Esophagus muscularis mucosa (tissue), 4 donors: Measurements from ENCODE around the gene LLGL1. TPM values are rescaled to one million over a fixed set of nuclear protein-coding genes. Genes with fewer than 3 reads are reported as not detected.
"Not testable (repeated sequence)": the region's sequence is repeated elsewhere in the genome, so short reads cannot be mapped to it uniquely, and the experiment has no call there.

Source experiments
- DNase-seq: peaks from one replicate; pipeline ENCODE4 v3.0.0-alpha.2; 2017; ENCODE audit errors: extremely low spot score
- H3K27ac ChIP-seq, 4 donors: fragments of 200-600 bp; sonication (generic); replicated peaks in 1 of 4; 1 replicate in 3 of 4; 2 replicates in 1 of 4; pipeline ENCODE4 v1.5.1; 2016 to 2019; ENCODE audit warnings: mild to moderate bottlenecking in 1 of 4
- H3K27me3 ChIP-seq, 4 donors: fragments of 200-600 bp; sonication (generic); one replicate each; pipeline versions ENCODE4 v1.5.1 to v1.6.0; 2016 to 2019
- H3K36me3 ChIP-seq, 4 donors: fragments of 200-600 bp; sonication (generic); one replicate each; pipeline ENCODE4 v1.5.1; 2016 to 2019
- H3K4me1 ChIP-seq, 4 donors: fragments of 200-600 bp; sonication (generic); one replicate each; pipeline ENCODE4 v1.5.1; 2016 to 2019
- H3K4me3 ChIP-seq, 4 donors: fragments of 200-600 bp; sonication (generic); 1 replicate in 2 of 4; 2 replicates in 2 of 4; pipeline ENCODE4 v1.5.1; 2016 to 2019; ENCODE audit warnings: mild to moderate bottlenecking in 4 of 4, moderate library complexity in 1 of 4
- H3K9me3 ChIP-seq, 4 donors: fragments of 200-600 bp; sonication (generic); 1 replicate in 3 of 4; 2 replicates in 1 of 4; pipeline ENCODE4 v1.5.1; 2016 to 2019
- CTCF ChIP-seq, 3 experiments: fragments of 200-600 bp in 2 of 3; fragments of 450-650 bp in 1 of 3; sonication (generic) in 2 of 3; IDR thresholded peaks; one replicate each; pipeline ENCODE4 v1.5.1; 2017 to 2019; ENCODE audit warnings: antibody characterized with exemption in 3 of 3, mild to moderate bottlenecking in 2 of 3, moderate library complexity in 1 of 3
- EP300 ChIP-seq: sonication (generic); formaldehyde crosslinking; IDR thresholded peaks from one replicate; pipeline ENCODE4 v1.6.1; 2017; ENCODE audit warnings: antibody characterized with exemption
- POLR2A ChIP-seq: fragments of 450-650 bp; IDR thresholded peaks from one replicate; pipeline ENCODE4 v1.6.1; 2017; ENCODE audit warnings: antibody characterized with exemption, moderate library complexity, mild to moderate bottlenecking, low read depth
- POLR2AphosphoS5 ChIP-seq, 2 donors: sonication (generic); formaldehyde crosslinking; IDR thresholded peaks; one replicate each; pipeline ENCODE4 v1.6.1; 2017; ENCODE audit warnings: antibody characterized with exemption in 2 of 2
- WGBS: methylation state at CpG from one replicate; pipeline ENCODE4 v1.1.5; 2018; 5-methylcytosine and 5-hydroxymethylcytosine counted together
- intact Hi-C: fragments of 100-400 bp; cut with DNase I; formaldehyde crosslinking; loops from one replicate; pipeline ENCODE4 v1.15.1; 2023
- total RNA-seq, 4 donors: library from RNA; depleted of rRNA; stranded (reverse); fragments of >200 nt; gene quantifications; one replicate each; pipeline versions ENCODE4 v1.1.0 to v1.2.1, GENCODE V29; 2016

Gene LLGL1
- total RNA-seq, 4 donors from 2014 or later, result 17.6 to 35.1 (median 26.2) TPM

DNA sequence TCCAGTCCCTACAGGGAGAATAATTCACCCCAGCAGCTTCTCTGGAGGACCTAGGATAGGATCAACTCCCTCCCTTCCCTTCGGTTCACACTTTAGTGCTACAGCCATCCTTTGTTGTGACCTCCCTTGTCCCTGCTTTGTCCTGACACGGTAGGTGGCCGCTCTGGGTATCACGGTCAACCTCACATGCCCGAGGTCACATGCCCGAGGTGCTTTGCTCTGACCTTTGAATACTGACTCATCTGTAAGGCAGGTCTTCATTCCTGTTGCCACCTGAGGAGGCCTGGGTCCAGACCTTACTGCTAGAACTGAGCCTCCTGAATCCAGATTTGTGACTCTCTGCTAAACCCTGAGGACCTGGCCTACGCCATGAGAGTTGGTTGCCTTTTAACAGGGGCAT, 22.1 kb upstream of the LLGL1 start:
- Histone ChIP-seq H3K27ac (no peak overlapping the region), H3K4me1 (peaks cover 27 to 72% (median 53%) of the 10 kb centered on the region in 4 donors), H3K27me3 (no peaks in the 10 kb centered on the region), H3K9me3 (no peaks in the 10 kb centered on the region), H3K4me3 (no peak overlapping the region), H3K36me3 (peaks cover 16 to 92% (median 65%) of the 10 kb centered on the region in 4 donors)
- intact Hi-C loops, result no loop called here
- WGBS, result 88% methylated on average over 6 of the region's 7 CpGs
- DNase-seq, result no peak
- TF ChIP-seq CTCF (IDR thresholded peaks at IDR 0.05), result no peak
- TF ChIP-seq POLR2A, result no peak
- TF ChIP-seq EP300, result no peak
- TF ChIP-seq POLR2AphosphoS5 (IDR thresholded peaks at IDR 0.05), result no peak

DNA sequence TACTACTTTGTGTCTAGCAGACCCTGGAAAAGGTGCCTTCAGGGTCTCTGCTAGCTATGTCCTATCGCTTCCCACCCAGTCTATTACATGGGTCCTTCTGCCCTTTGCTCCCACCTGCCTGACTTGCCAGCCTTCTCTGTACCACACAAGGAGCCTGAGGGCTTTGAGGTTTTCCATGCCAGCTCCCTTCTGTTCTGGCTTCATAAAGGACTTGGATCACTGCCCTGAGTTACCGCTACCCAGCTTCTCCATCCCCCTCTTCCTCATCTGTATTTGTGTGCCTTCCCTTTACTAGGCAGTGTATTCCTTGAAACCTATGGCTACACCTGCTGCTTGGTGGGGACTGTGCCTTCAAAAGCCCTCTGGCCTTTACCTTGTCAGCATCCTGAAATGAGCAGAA, 19.6 kb upstream of the LLGL1 start:
- H3K4me3 ChIP-seq, result no peak overlapping the region
- H3K27ac ChIP-seq, result no peak overlapping the region
- H3K4me1 ChIP-seq, result peaks cover 2 to 48% (median 29%) of the 10 kb centered on the region in 4 donors
- no peak for DNase-seq
- intact Hi-C loops, result no loop called here
- no peaks in the 10 kb centered on the region for H3K9me3 ChIP-seq
- WGBS, result 90% methylated on average over 2 of the region's 2 CpGs
- H3K27me3 ChIP-seq, result no peaks in the 10 kb centered on the region
- H3K36me3 ChIP-seq, result peaks cover 41 to 93% (median 74%) of the 10 kb centered on the region in 4 donors
- TF ChIP-seq POLR2AphosphoS5 (IDR thresholded peaks at IDR 0.05), result no peak
- no peak for TF ChIP-seq EP300
- TF ChIP-seq CTCF (IDR thresholded peaks at IDR 0.05), result no peak
- TF ChIP-seq POLR2A, result no peak

GRCh38 chr17:18206962-18207361, 18.5 kb upstream of the LLGL1 start:
- TF ChIP-seq CTCF (IDR thresholded peaks at IDR 0.05) (no peak), EP300 (no peak), POLR2AphosphoS5 (IDR thresholded peaks at IDR 0.05) (no peak), POLR2A (no peak)
- peaks cover 41 to 95% (median 77%) of the 10 kb centered on the region in 4 donors for H3K36me3 ChIP-seq
- peaks cover 0 to 37% (median 23%) of the 10 kb centered on the region in 4 donors for H3K4me1 ChIP-seq
- intact Hi-C loops, result no loop called here
- no peaks in the 10 kb centered on the region for H3K9me3 ChIP-seq
- H3K27me3 ChIP-seq, result no peaks in the 10 kb centered on the region
- H3K4me3 ChIP-seq, result no peak overlapping the region
- DNase-seq, result no peak
- no peak overlapping the region for H3K27ac ChIP-seq

DNA sequence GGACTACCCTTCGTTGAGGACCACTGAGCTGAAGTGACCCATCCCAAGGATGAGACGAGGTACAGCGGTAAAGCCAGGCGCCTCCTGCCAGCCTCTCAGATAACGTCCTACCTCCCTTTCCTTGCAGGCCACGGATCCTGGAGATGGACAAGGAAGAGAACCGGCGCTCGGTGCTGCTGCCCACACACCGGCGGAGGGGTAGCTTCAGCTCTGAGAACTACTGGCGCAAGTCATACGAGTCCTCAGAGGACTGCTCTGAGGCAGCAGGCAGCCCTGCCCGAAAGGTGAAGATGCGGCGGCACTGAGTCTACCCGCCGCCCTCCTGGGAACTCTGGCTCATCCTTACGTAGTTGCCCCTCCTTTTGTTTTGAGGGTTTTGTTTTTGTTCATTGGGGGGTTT, 17.3 kb upstream of the LLGL1 start:
- TF ChIP-seq POLR2AphosphoS5 (IDR thresholded peaks at IDR 0.05) (no peak), POLR2A (no peak), EP300 (no peak), CTCF (IDR thresholded peaks at IDR 0.05) (no peak)
- H3K4me1 ChIP-seq, result peaks cover 0 to 26% (median 16%) of the 10 kb centered on the region in 4 donors
- intact Hi-C loops, result no loop called here
- H3K36me3 ChIP-seq, result peaks cover 41 to 91% (median 73%) of the 10 kb centered on the region in 4 donors
- no peak for DNase-seq
- no peak overlapping the region for H3K27ac ChIP-seq
- H3K4me3 ChIP-seq, result no peak overlapping the region
- H3K9me3 ChIP-seq, result no peaks in the 10 kb centered on the region
- 83% methylated on average over 19 of the region's 19 CpGs for WGBS
- H3K27me3 ChIP-seq, result no peaks in the 10 kb centered on the region

DNA sequence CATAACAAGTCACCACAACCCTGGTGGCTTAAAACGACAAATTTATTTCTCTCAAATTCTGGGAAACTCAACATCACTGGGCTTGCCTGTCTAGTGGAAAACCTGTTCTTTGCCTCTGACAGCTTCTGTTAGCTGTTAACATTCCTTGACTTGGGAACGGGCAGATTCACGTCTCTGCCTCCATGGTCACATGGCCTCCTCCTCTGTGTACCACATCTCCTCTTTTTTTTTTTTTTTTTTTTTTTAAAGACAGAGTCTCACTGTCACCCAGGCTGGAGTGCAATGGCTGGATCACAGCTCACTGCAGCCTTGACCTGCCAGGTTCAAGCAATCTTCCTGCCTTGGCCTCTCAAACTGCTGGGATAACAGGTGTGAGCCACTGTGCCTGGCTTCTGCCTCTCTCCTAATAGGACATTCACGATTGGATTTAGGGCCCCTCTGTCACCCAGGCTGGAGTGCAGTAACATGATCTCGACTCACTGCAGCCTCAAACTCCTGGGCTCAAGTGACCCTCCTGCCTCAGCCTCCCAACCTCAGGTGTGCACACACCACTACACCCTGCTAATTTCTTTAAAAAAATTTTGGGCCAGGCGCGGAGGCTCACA, 11.7 kb upstream of the LLGL1 start:
- H3K27ac ChIP-seq, result no peak overlapping the region
- no peak overlapping the region for H3K4me3 ChIP-seq
- peaks cover 0 to 12% (median under 1%) of the 10 kb centered on the region in 4 donors for H3K4me1 ChIP-seq
- no peaks in the 10 kb centered on the region for H3K27me3 ChIP-seq
- TF ChIP-seq EP300 (no peak), POLR2AphosphoS5 (IDR thresholded peaks at IDR 0.05) (no peak), CTCF (IDR thresholded peaks at IDR 0.05) (no peak), POLR2A (no peak)
- intact Hi-C loops, result no loop called here
- no peak for DNase-seq
- no peaks in the 10 kb centered on the region for H3K9me3 ChIP-seq
- peaks cover 21 to 35% (median 24%) of the 10 kb centered on the region in 4 donors for H3K36me3 ChIP-seq
- WGBS, result 70% methylated on average over 7 of the region's 7 CpGs

- H3K4me1 ChIP-seq, result peaks cover 0 to 19% (median 6%) of the 10 kb centered on the region in 4 donors
- 80% methylated on average over 11 of the region's 11 CpGs for WGBS
- H3K9me3 ChIP-seq, H3K4me3 ChIP-seq, H3K27me3 ChIP-seq, H3K27ac ChIP-seq, DNase-seq, intact Hi-C loops, H3K36me3 ChIP-seq: not testable (repeated sequence)
These were observed 8.5 kb upstream of the LLGL1 start for GRCh38 chr17:18216906-18217305.
